Liver (tissue), 9 donors: ENCODE results near the gene ROPN1B. TPM values are rescaled to one million over a fixed set of nuclear protein-coding genes. Genes with fewer than 3 reads are reported as not detected.

Experiments
- DNase-seq: peaks from one replicate; pipeline ENCODE4 v3.0.0-alpha.2; 2017; ENCODE audit warnings: low spot score
- H3K27ac ChIP-seq, 2 donors: one replicate each; pipeline ENCODE4 v1.7.0; 2013; ENCODE audit warnings: inconsistent platforms in 2 of 2, low read length in 2 of 2, control low read depth in 1 of 2, low read depth in 1 of 2, mild to moderate bottlenecking in 1 of 2
- H3K27me3 ChIP-seq, 4 donors: one replicate each; pipeline versions ENCODE4 v1.6.1 to v1.7.0; 2013; ENCODE audit warnings: low read length in 3 of 4, inconsistent platforms in 1 of 4, mild to moderate bottlenecking in 1 of 4, moderate library complexity in 1 of 4; ENCODE audit not compliant: control insufficient read depth in 4 of 4, insufficient read depth in 4 of 4
- H3K36me3 ChIP-seq, 4 donors: one replicate each; pipeline versions ENCODE4 v1.6.1 to v1.7.0; 2013; ENCODE audit warnings: low read length in 3 of 4, mild to moderate bottlenecking in 3 of 4, low read depth in 1 of 4, moderate library complexity in 1 of 4; ENCODE audit not compliant: control insufficient read depth in 4 of 4, insufficient read depth in 3 of 4
- H3K4me1 ChIP-seq, 4 donors: one replicate each; pipeline versions ENCODE4 v1.6.1 to v1.7.0; 2013; ENCODE audit warnings: low read length in 3 of 4, mild to moderate bottlenecking in 3 of 4, moderate library complexity in 1 of 4; ENCODE audit not compliant: control insufficient read depth in 4 of 4, insufficient read depth in 4 of 4
- H3K4me3 ChIP-seq, 3 donors: one replicate each; pipeline versions ENCODE4 v1.6.1 to v1.7.0; 2013; ENCODE audit warnings: low read length in 3 of 3, control low read depth in 1 of 3, low read depth in 1 of 3, mild to moderate bottlenecking in 1 of 3
- H3K9ac ChIP-seq, 2 donors: one replicate each; pipeline ENCODE4 v1.7.0; 2013; ENCODE audit warnings: low read length in 2 of 2, mild to moderate bottlenecking in 2 of 2, moderate library complexity in 2 of 2, control low read depth in 1 of 2, low read depth in 1 of 2
- H3K9me3 ChIP-seq, 4 donors: one replicate each; pipeline versions ENCODE4 v1.6.1 to v1.7.0; 2013; ENCODE audit warnings: low read length in 3 of 4; ENCODE audit not compliant: control insufficient read depth in 4 of 4
- ATF3 ChIP-seq: IDR thresholded peaks from 2 replicates; pipeline ENCODE4 v1.6.1; 2016; ENCODE audit warnings: antibody characterized with exemption
- CTCF ChIP-seq: fragments of 150-350 bp; IDR thresholded peaks from 2 replicates; pipeline ENCODE4 v1.5.1; 2017; ENCODE audit warnings: improper control_type of control experiment, low read depth, low read length; ENCODE audit not compliant: missing input control
- EGR1 ChIP-seq, 2 donors: IDR thresholded peaks; 2 replicates each; pipeline ENCODE4 v1.6.1; 2016 to 2018; ENCODE audit warnings: antibody characterized with exemption in 2 of 2, low read depth in 2 of 2
- FOXA1 ChIP-seq: IDR thresholded peaks from 2 replicates; pipeline ENCODE4 v1.6.1; 2016; ENCODE audit warnings: antibody characterized with exemption
- FOXA2 ChIP-seq: IDR thresholded peaks from 2 replicates; pipeline ENCODE4 v1.6.1; 2016; ENCODE audit warnings: antibody characterized with exemption
- GABPA ChIP-seq, 2 donors: IDR thresholded peaks in 1 of 2; conservative IDR thresholded peaks in 1 of 2; 2 replicates each; pipeline ENCODE4 v1.6.1; 2016; ENCODE audit warnings: antibody characterized with exemption in 2 of 2, mild to moderate bottlenecking in 1 of 2, moderate library complexity in 1 of 2
- HNF4A ChIP-seq, 2 donors: conservative IDR thresholded peaks; 2 replicates each; pipeline ENCODE4 v1.6.1; 2016; ENCODE audit warnings: antibody characterized with exemption in 2 of 2, mild to moderate bottlenecking in 2 of 2
- HNF4G ChIP-seq: IDR thresholded peaks from 2 replicates; pipeline ENCODE4 v1.6.1; 2016; ENCODE audit warnings: antibody characterized with exemption
- JUND ChIP-seq, 2 donors: IDR thresholded peaks; 2 replicates each; pipeline ENCODE4 v1.6.1; 2016; ENCODE audit warnings: antibody characterized with exemption in 2 of 2
- NR2F2 ChIP-seq: IDR thresholded peaks from 2 replicates; pipeline ENCODE4 v1.6.1; 2016; ENCODE audit warnings: antibody characterized with exemption
- RAD21 ChIP-seq, 2 donors: IDR thresholded peaks; 2 replicates each; pipeline ENCODE4 v1.6.1; 2016; ENCODE audit warnings: antibody characterized with exemption in 2 of 2, mild to moderate bottlenecking in 2 of 2
- REST ChIP-seq: IDR thresholded peaks from 2 replicates; pipeline ENCODE4 v1.6.1; 2016; ENCODE audit warnings: antibody characterized with exemption, mild to moderate bottlenecking
- RXRA ChIP-seq, 2 donors: IDR thresholded peaks; 2 replicates each; pipeline ENCODE4 v1.6.1; 2017 to 2018; ENCODE audit warnings: antibody characterized with exemption in 2 of 2, mild to moderate bottlenecking in 1 of 2
- TAF1 ChIP-seq: conservative IDR thresholded peaks from 2 replicates; pipeline ENCODE4 v1.6.1; 2016; ENCODE audit warnings: antibody characterized with exemption, mild to moderate bottlenecking
- YY1 ChIP-seq: IDR thresholded peaks from 2 replicates; pipeline ENCODE4 v1.6.1; 2016; ENCODE audit warnings: antibody characterized with exemption, mild to moderate bottlenecking
- ZBTB33 ChIP-seq: IDR thresholded peaks from 2 replicates; pipeline ENCODE4 v1.6.1; 2016; ENCODE audit warnings: antibody characterized with exemption
- WGBS: extraction: QIAGEN DNeasy Blood & Tissue Kit; methylation state at CpG from one replicate; pipeline ENCODE4 v1.1.7; 2013; 5-methylcytosine and 5-hydroxymethylcytosine counted together
- polyA plus RNA-seq, 2 donors: library from polyadenylated mRNA; stranded (reverse) in 1 of 2; unstranded in 1 of 2; fragments of 200-250 nt in 1 of 2; fragments of >200 nt in 1 of 2; fragmentation: Nextera tagmentation in 1 of 2; extraction: Ambion mirVana in 1 of 2; gene quantifications; one replicate each; pipeline versions ENCODE4 v1.2.1 to v1.2.3, GENCODE V29; 2013 to 2015
- total RNA-seq, 2 donors: library from RNA; depleted of rRNA; stranded (reverse); fragments of >200 nt; gene quantifications; one replicate each; pipeline ENCODE4 v1.2.3, GENCODE V29; 2014
- donor health status: healthy.
- donor health status: healthy.
- donor health status: healthy.
- donor health status: healthy.
- donor health status: healthy.

Gene ROPN1B
- total and polyA plus RNA-seq, 4 donors: 0.69 to 0.84 (median 0.72) TPM; not detected in 1

- peaks cover 0 to 7% (median 0%) of the 10 kb centered on the region in 4 donors for H3K9me3 ChIP-seq
- H3K27me3 ChIP-seq: no peaks in the 10 kb centered on the region
- no peak overlapping the region for H3K27ac ChIP-seq
- H3K4me1 ChIP-seq: no peaks in the 10 kb centered on the region
- H3K9ac ChIP-seq: no peak overlapping the region
- TF ChIP-seq RXRA (IDR thresholded peaks at IDR 0.05) (no peak), YY1 (no peak), NR2F2 (no peak), EGR1 (IDR thresholded peaks at IDR 0.05; ENCODE audit: low read depth in 2 of 2) (no peak), RAD21 (IDR thresholded peaks at IDR 0.05) (no peak), JUND (IDR thresholded peaks at IDR 0.05) (no peak), FOXA1 (no peak)
- 93% methylated on average over 6 of the region's 6 CpGs for WGBS
- no peak overlapping the region for H3K4me3 ChIP-seq
- no peaks in the 10 kb centered on the region for H3K36me3 ChIP-seq
- DNase-seq: peak; percentile 16
Measured at GRCh38 chr3:126026761-126027160, 57.8 kb downstream of the ROPN1B start.

GRCh38 chr3:126028096-126028495 is 59.1 kb downstream of the ROPN1B start:
- H3K4me1 ChIP-seq: no peaks in the 10 kb centered on the region
- WGBS: 95% methylated on average over 4 of the region's 4 CpGs
- no peaks in the 10 kb centered on the region for H3K27me3 ChIP-seq
- H3K27ac ChIP-seq: no peak overlapping the region
- H3K4me3 ChIP-seq: no peak overlapping the region
- H3K36me3 ChIP-seq: no peaks in the 10 kb centered on the region
- no peak for DNase-seq
- TF ChIP-seq HNF4G (no peak), TAF1 (no peak), GABPA (IDR thresholded peaks at IDR 0.05 in 1 of 2, conservative IDR thresholded peaks at IDR 0.05 in 1 of 2) (no peak), RAD21 (IDR thresholded peaks at IDR 0.05) (no peak), ATF3 (no peak), EGR1 (IDR thresholded peaks at IDR 0.05; ENCODE audit: low read depth in 2 of 2) (no peak), FOXA2 (no peak)
- H3K9ac ChIP-seq: no peak overlapping the region
- H3K9me3 ChIP-seq: peaks cover 0 to 7% (median 0%) of the 10 kb centered on the region in 4 donors

- no peaks in the 10 kb centered on the region for H3K4me1 ChIP-seq
- no peaks in the 10 kb centered on the region for H3K27me3 ChIP-seq
- no peak overlapping the region for H3K4me3 ChIP-seq
- peaks cover 0 to 7% (median 0%) of the 10 kb centered on the region in 4 donors for H3K9me3 ChIP-seq
- no peak overlapping the region for H3K9ac ChIP-seq
- no peak for DNase-seq
- no peak for TF ChIP-seq GABPA (IDR thresholded peaks at IDR 0.05 in 1 of 2, conservative IDR thresholded peaks at IDR 0.05 in 1 of 2)
- TF ChIP-seq HNF4G: no peak
- H3K27ac ChIP-seq: no peak overlapping the region
- peaks cover 0 to 2% (median 0%) of the 10 kb centered on the region in 4 donors for H3K36me3 ChIP-seq
Measured at GRCh38 chr3:126029241-126029640, 60.3 kb downstream of the ROPN1B start.

GRCh38 chr3:126030455-126030854 is 61.5 kb downstream of the ROPN1B start:
- Histone ChIP-seq H3K4me3 (no peak overlapping the region), H3K9me3 (peaks cover 0 to 7% (median 0%) of the 10 kb centered on the region in 4 donors), H3K36me3 (peaks cover 0 to 2% (median 0%) of the 10 kb centered on the region in 4 donors), H3K4me1 (no peaks in the 10 kb centered on the region), H3K9ac (no peak overlapping the region), H3K27ac (no peak overlapping the region), H3K27me3 (no peaks in the 10 kb centered on the region)
- 72% methylated on average over 1 of the region's 1 CpG for WGBS
- no peak for TF ChIP-seq NR2F2
- TF ChIP-seq FOXA2: no peak
- TF ChIP-seq HNF4G: no peak
- TF ChIP-seq CTCF: no peak
- TF ChIP-seq ZBTB33: no peak
- TF ChIP-seq GABPA (IDR thresholded peaks at IDR 0.05 in 1 of 2, conservative IDR thresholded peaks at IDR 0.05 in 1 of 2): no peak
- no peak for TF ChIP-seq RAD21 (IDR thresholded peaks at IDR 0.05)
- no peak for TF ChIP-seq RXRA (IDR thresholded peaks at IDR 0.05)
- no peak for TF ChIP-seq HNF4A (conservative IDR thresholded peaks at IDR 0.05)
- TF ChIP-seq FOXA1: no peak
- TF ChIP-seq TAF1: no peak
- no peak for TF ChIP-seq JUND (IDR thresholded peaks at IDR 0.05)
- TF ChIP-seq REST: no peak
- TF ChIP-seq YY1: no peak
- DNase-seq: no peak
